Activated CD8-positive, alpha-beta memory T cell treated with anti-CD3 and anti-CD28 coated beads, Interleukin-2, amount 50 U/mL, for 4 hours (primary cell): ENCODE data around the gene SLC3A2.

Source experiments
- DNase-seq: peaks from one replicate; pipeline ENCODE4 v3.0.0-alpha.2; 2020

SLC3A2 gene

DNA sequence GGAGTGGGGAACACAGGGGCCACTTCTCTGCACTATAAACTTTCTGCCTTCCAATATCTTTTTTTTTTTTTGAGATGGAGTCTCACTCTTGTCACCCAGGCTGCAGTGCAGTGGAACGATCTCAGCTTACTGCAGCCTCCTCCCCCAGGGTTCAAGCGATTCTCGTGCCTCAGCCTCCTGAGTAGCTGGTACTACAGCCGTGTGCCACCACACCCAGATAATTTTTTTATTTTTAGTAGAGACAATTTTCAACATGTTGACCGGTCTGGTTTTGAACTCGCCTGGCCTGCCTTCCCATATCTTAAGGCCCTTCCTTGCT lies 1.7 kb downstream of the SLC3A2 start:
- DNase-seq, result no peak

DNA sequence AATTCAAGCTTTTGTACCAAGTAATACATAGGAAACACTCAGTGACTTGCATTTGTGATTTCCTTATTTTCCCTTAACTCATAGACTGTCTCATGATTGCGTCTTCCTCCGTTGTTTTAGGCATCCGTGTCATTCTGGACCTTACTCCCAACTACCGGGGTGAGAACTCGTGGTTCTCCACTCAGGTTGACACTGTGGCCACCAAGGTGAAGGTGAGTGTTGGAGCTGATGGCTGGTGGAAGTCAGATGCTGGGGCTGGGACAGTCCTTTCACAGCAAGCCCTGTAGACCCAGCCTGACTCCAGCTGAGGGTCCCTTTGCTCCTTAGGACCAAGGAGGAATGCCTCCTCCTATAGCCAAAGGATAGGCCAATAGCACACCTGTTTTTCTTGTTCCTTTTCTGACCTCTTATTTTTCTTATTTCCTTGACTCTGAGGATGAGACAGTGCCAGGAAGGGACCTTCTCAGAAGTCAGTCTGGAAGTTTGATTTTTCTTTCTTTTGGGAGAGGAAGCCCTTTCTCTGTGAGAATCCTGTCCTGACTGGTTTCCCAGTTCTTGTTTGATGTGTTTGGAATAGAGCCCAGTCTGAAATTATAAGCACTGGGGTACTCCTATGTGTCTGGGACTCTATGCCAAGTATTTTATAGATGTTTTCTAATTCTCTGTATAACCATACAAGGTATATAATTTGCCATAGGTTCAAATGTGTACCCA lies 2.2 kb downstream of the SLC3A2 start:
- no peak for DNase-seq

DNA sequence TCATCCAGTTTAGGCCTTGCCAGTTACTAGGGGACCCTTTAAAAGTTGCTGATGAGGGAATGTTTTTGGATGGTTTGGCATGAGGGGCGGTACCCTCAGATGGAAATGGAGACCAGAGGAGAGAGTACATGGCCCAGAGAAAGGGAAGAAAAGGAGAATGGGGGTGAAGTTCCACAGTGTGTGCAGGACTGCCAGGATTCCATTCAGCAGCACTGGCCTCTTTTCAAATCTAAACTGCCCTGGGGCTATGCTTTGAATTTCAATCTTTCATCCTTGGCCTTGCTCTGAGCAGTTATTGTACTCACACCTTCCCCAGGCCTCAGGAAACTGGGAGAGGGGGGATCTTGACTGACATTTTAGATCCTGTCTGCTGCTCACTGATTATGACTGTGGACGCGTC lies 3.0 kb downstream of the SLC3A2 start:
- DNase-seq, result no peak

DNA sequence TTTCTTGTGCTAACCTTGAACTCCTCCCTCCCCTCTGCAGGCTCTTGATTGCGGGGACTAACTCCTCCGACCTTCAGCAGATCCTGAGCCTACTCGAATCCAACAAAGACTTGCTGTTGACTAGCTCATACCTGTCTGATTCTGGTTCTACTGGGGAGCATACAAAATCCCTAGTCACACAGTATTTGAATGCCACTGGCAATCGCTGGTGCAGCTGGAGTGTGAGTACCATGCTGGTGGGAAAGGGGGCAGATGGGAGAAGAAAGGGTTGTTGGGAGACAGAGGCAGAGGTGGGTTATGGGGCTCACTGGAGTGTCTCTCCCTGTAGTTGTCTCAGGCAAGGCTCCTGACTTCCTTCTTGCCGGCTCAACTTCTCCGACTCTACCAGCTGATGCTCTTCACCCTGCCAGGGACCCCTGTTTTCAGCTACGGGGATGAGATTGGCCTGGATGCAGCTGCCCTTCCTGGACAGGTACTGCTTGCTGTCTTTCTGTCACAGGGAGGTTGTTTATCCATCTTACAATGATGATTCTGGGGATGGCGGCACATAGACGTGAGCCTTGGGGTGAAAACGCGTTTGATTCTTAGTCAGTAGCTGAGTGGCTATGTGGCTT lies 4.5 kb downstream of the SLC3A2 start:
- DNase-seq, result no peak

DNA sequence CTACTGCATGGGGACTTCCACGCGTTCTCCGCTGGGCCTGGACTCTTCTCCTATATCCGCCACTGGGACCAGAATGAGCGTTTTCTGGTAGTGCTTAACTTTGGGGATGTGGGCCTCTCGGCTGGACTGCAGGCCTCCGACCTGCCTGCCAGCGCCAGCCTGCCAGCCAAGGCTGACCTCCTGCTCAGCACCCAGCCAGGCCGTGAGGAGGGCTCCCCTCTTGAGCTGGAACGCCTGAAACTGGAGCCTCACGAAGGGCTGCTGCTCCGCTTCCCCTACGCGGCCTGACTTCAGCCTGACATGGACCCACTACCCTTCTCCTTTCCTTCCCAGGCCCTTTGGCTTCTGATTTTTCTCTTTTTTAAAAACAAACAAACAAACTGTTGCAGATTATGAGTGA lies 7.7 kb downstream of the SLC3A2 start:
- DNase-seq, result no peak

DNA sequence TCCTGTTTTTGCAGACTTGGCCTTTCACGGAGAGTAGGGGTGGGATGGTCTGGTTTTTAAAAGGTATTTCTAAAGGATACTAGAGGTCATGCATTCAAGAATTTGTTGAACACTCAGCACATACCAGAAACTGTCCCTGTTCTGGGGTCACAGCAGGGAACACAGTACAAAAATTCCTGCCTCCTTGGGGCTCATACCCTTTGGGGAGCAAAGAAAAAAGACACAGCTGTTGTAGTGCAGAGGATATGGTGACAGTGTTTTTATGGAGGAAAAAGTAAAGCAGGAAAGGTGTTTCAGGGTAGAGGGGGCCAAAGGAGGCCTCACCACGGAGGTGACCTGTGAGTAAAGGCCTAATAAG lies 8.4 kb downstream of the SLC3A2 start:
- no peak for DNase-seq

DNA sequence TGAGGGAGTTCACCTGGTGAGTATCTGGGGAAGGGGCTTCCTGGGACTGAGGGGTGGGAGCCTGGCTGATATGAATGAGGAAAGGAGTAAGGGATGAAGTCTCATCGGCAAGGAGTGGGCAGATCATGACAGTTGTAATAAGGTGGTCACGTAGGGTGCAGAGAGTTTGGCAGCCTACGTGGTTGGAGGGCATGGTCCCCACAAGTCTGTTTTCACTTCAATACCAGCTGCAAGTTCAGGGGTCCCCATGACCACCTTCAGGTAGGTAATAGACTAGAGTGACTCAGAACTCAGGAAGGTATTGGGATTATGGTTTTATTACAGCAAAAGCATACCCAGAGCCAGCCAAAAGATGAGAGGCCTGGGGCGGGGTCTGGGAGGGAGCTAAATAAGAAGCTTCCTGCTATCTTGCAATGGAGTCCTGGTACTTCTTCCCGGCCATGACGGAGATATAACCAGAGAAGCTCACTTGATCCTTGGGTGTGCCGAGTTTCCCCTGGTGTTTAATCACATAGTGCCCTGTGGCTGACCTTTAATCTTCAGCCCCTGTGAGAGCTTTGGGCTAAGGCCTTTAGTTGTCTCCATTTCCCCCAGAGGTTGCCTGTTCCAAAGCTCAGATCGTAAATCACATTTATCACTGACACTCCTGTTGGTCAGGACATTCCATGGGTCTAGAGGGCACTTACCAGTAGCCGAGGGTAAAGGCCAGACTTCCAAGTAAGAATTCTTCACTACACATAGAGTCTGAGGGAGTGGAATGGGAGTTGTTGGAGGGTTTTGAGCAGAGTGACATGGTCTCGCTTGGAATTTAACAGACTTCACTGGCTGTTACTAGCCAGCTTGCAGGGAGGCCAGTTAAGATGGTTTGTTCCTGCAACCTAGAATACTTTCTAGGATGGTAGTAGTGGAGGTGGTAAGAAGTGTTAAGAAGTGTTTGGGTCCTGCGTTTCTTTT lies 9.1 kb downstream of the SLC3A2 start:
- DNase-seq, result no peak

DNA sequence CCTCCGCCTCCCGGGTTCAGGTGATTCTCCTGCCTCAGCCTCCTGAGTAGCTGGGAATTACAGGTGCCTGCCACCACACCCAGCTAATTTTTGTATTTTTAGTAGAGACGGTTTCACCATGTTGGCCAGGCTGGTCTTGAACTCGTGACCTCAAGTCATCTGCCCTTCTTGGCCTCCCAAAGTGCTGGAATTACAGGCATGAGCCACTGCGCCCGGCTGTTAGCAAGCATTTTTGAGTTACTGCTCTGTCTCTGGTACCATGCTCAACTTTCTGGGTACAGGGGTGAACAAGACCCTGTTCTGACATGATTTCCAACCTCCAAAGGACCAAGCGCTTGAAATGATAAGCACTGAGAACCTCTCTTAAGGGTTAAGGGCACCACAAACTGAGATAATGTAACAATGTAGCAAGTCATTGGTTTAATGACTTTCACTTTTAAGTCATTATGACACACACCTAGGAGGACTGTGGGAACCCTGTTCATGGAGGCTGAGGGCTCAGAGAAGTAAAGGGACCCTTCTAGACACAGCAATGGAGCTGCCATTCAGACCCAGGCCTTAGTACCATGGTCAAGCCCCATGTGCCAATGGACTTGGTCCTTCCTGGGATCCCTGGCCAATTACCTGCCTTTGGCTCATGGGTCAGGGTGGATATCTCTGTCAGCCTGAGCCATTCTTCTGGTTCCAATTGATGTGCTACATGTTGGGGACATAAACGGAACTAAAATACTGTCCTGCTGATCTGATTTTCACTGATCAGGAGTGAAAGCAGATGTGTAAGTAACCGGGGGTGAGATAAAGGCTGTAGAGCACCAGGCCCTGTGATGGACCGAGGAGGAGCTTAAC lies 11.6 kb downstream of the SLC3A2 start:
- DNase-seq, result no peak

DNA sequence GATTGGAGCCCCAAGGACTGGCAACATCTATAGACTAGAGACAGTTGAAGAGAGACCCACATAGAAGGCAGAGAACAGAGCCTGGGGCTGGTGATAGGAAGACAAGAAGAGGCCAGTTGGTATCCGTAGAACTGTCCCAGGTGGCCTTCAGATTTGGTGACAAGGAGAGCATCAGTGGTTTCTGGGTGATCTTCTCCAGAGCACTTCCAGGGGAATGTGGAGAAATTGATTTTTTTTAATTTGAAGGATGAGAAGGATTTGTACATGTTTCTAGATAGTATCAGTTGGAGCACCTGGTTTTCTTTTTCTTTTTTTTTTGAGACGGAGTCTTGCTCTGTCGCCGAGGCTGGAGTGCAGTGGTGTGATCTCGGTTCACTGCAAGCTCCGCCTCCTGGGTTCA lies 14.8 kb downstream of the SLC3A2 start:
- no peak for DNase-seq

DNA sequence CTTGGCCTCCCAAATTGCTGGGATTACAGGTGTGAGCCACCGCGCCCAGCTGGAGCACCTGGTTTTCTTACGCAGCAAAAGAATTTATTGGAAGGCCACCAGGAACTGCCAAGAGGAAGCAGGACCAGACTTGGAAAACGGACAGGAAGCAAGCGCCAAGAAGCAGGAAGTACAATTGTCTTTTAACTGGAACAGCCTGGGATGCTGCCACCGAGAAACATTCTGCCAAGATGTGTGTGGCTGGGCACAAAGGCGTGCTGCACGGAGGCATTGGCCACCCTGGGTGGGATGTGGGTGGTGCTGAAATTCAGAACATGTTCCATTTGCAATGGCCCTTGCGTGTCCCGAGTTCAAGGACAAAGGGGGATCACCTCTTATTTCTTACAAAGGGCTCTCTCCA lies 15.4 kb downstream of the SLC3A2 start:
- no peak for DNase-seq

DNA sequence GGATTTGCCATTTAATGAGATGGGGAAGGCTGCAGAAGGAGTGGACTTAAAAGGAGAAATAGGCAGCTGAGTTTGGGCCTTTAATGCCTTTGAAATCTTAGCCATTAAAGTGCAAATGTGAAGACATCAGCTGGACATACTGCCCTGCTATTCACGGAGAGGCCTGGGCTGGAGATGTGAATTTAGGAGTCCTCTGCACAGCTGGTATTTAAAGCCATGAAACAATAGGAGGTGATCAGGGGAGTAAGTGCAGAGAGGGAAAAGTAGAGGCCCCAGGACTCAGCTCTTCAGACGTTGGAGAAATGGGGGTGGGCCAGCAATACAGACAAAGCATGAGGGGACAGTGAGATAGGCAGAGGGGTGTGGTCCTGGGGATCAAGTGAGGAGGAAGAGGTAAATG lies 16.6 kb downstream of the SLC3A2 start:
- no peak for DNase-seq

DNA sequence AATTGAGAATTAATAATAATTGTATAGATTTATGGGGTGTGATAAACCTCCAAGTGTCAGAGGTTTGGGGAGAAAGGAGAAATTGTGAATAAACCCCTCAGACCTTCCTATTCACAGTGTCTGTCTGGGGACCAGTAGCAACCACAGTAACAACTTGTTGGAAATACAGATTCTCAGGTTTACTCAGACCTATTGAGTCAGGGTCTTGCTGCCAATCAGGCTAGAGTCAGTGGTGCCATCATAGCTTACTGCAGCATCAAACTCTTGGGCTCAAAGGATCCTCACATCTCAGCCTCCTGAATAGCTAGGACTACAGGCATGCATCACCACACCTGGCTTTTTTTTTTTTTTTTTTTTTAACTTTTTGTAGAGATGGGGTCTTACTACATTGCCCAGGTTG lies 17.3 kb downstream of the SLC3A2 start:
- no peak for DNase-seq

DNA sequence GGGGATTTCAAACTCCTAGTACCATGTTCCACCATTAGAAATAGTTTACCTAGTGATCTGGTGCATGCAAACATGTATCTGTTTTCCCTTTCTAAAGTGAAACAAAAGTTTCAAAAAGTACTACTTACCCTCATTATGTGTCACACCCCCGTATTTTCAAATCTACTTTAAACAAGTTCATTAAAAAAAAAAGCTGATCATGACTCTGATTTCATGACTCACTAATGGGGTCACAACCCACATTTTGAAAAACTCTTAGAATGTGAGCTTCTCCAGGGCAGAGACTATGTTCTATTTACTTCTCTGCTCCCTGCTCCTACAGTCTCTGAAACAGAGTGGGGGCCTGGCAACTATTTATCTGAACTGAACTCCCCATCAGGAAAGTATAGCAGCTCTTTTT lies 22.2 kb downstream of the SLC3A2 start:
- no peak for DNase-seq

DNA sequence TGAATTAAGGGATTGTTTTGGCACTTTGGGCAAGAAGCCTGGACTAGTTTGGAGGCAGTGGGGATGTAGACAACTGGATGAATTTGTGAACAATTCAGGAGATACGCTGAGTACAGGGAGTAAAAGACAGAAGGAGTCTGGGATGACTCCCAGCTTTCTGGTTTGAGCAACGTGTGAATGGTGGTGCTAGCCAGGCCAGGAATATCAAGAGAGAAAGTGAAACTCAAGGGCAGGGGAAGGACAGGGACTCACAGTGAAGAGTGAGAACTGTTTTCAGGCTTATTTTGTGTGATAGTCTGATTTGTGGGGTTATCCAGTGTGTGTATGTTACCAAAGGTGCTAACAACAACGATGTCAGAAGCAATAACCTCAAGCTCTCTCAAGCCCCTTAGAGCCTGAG lies 24.6 kb downstream of the SLC3A2 start:
- no peak for DNase-seq

DNA sequence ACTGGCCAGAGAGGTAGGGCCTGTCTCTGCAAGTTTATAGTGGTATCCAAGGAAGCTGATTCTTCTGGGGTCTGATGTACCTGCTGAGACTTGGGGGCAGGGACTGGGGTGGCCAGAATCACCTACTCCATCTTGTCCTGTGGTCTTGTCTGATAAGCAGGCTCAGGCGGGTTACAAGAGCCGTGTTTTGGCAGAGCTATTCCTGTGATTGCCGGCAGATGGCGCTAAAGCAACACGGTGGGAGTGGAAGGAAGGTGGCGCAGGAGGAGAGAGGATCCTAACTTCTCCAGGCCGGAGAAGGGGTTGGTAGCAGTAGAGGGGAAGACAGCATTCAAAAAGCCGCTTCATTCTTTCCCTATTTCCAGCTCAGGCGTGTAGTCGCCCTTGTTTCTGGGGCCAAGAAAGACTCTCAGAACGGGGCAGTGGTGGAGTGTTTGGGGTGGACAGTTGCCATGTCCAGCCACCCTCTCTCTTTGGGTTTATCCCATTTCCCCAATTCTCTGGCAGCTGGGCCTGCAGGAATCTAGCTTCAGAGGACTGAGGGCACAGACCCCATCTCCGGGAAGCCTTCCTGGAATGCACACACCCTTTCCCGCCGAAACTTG lies 25.3 kb downstream of the SLC3A2 start:
- DNase-seq, result peak; percentile 80

DNA sequence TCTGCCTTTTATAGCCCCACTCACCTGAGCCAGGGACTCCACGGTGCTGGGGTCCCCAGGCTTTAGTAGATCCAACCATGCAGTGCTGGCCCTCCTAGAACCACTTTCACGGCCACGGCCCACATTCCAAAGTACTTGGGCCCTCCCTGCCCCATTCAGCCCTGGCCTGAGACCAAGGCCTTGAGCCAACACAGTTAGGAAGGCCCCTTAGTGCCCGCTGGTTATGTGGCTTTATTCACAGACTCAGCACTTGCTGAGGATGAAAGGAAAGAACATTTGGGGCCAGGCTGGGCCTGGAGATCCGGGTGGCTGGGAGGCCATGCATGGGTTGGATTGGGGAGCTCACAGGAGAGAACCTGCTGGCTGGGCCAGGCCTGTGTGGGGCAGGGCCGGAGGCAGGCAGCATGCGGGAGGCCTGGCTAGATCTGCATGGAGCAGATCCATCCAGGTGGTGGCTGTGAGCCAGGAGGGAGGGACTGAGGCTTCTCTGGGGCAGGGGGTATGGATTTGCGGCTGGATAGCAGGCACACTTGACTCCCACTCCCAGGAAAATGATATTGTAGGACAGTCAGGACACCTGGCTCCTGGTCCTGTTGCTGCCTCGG lies 27.9 kb downstream of the SLC3A2 start:
- DNase-seq, result no peak

DNA sequence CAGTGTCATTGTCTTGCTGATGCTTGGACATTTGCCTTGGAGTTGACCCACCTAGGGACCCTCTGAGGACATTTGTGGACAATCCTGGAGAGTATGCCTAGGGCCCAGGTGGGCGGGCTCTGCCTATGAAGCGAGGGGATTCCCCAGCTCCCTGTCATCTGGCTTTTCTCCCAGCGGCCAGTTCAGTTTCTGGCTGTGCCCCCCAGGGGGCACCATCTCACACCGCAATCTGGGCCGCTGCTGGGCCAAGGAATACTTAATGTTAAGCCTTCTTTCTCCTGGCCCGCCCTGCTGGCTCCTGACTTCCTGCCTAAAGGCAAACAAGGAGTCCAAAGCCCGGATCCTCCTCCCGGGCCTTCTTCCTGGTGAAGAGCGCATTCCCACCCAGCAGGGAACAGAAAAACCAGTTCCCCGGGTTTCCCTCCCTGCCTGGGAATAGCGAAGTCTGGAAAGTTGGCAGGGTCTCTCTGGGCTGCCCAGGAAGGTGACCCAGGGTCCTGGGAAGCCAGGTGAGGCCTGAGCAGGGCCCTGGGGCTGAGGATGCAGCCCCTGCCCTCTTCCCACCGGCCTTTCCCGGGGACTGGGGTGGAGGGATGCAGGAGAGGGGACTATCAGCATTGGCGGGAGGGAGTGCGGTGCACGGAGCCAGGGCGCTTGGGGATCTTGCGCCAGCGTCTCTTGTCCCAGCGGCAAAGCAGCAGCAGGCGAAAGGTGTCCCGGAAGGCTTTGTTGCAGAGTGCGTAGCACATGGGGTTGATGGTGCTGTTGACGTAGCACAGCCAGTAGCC lies 28.6 kb downstream of the SLC3A2 start:
- peak; percentile 32 for DNase-seq

DNA sequence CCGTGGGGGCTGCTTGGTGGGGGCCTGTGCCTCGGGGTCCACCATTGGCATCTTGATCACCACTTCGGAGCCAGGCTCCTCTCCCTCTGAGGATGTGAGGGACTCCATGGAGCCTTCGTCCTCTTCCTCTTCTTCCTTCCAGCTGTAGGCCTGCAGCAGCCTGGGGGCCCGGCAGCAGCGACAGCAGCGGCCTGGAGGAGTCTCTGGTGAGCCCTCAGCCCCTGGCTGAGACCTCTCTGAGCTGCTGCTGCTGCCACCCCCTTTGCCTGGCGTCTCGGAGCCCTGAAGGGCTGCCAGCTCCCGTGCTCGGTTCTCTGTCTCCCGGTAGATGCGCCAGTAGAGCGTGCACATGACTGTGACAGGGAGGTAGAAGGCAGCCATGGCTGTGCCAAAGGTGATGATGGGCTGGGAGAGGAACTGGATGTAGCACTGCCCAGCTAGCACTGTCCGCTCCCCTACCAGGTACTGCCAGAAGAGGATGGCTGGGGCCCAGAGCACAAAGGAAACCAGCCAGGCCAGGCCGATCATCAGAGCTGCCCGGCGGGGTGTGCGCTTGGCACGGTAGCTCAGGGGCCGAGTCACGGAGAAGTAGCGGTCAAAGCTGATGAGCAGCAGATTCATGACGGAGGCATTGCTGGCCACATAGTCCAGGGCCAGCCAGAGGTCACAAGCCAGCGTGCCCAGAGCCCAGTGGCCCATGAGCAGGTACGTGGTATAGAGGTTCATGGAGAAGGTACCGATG lies 29.6 kb downstream of the SLC3A2 start:
- DNase-seq, result no peak

DNA sequence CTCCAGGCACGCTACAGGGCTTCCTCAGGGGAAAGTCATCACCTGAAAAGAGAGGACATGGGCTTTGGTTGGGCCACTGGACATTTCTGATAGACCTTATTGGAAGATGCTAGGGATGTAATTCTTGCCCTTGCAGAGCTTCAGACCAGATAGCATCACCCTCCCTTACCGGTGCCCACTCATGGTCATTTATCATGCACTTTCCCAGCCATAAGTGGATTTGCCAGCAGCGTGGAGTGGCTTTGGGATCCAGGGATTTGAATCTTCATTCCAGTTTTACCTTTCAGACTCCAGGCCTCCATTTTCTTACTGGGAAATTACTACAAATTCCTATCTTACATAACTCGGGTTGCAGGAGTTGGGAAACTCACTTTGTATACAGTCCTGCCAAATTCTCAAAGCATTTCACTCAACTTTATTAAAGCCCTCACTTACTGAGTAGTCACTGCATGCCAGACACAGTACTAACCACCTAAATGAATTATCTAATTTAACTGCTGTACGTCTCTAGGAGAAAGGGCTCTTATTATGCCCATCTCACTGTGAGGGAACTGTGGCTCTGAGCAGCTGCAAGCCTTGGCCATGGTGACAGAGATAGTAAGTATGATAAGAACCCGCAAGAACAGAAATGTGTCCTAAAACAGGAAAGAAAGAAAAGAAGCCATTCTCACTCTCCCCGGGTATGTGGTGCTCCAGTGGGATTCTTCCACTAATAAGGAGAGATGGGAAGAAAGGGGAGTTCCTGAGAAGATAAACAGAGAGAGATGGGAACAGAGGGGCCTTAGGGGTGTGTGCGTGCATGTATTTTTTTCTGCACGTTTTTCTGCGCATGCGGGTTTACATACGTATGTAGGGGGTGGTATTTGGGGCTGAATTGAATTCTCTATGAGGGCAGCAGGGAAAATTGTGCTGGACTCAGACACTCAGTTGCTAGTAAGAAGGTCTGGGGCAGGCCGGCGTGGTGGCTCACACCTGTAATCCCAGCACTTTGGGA lies 30.7 kb downstream of the SLC3A2 start:
- no peak for DNase-seq
